WTC11 (cell line): ENCODE results near the gene AFAP1L2. TPM values are rescaled to one million over a fixed set of nuclear protein-coding genes. Genes with fewer than 3 reads are reported as not detected.

ENCODE experiments used
- ATAC-seq: fragments of 200-7000 bp; cut with Tn5 transposase; 2 replicates; pipeline ENCODE4 v1.10.0; 2021; ENCODE audit warnings: mild to moderate bottlenecking, moderate library complexity
- CTCF ChIA-PET: fragments of 300-600 bp; sonication (Branson Sonifier 250); formaldehyde crosslinking; loops from one replicate; lab custom pipeline; 2021; ENCODE audit warnings: antibody characterized with exemption; lab: Charles Lee
- POLR2A ChIA-PET: fragments of 350-600 bp; sonication (Branson Sonifier 250); formaldehyde crosslinking; loops from one replicate; lab custom pipeline; 2021; ENCODE audit warnings: antibody characterized with exemption; lab: Charles Lee
- DNase-seq: peaks from one replicate; pipeline ENCODE4 v3.0.0; 2021; ENCODE audit warnings: low spot score
- H3K27ac Mint-ChIP-seq: 2 replicates; pipeline ENCODE4 v1.8.0; 2021; ENCODE audit warnings: mixed read lengths
- H3K27me3 Mint-ChIP-seq: 2 replicates; pipeline ENCODE4 v1.8.0; 2021; ENCODE audit warnings: low read depth, mild to moderate bottlenecking, moderate library complexity, mixed read lengths
- H3K36me3 Mint-ChIP-seq: 2 replicates; pipeline ENCODE4 v1.8.0; 2021; ENCODE audit warnings: mixed read lengths
- H3K4me1 Mint-ChIP-seq: 2 replicates; pipeline ENCODE4 v1.8.0; 2022; ENCODE audit warnings: mixed read lengths
- H3K4me3 Mint-ChIP-seq: 2 replicates; pipeline ENCODE4 v1.8.0; 2021; ENCODE audit warnings: mild to moderate bottlenecking, moderate library complexity, mixed read lengths
- H3K9me3 Mint-ChIP-seq: 2 replicates; pipeline ENCODE4 v1.8.0; 2021; ENCODE audit warnings: mixed read lengths
- ATF1 ChIP-seq: sonication (generic); formaldehyde crosslinking; IDR thresholded peaks from 2 replicates; pipeline ENCODE4 v1.8.1; 2023; ENCODE audit warnings: mild to moderate bottlenecking, moderate library complexity, missing genetic modification reagents
- ATF3 ChIP-seq: sonication (generic); formaldehyde crosslinking; conservative IDR thresholded peaks from 2 replicates; pipeline ENCODE4 v1.8.1; 2022; ENCODE audit warnings: mild to moderate bottlenecking, missing genetic modification reagents
- CBFB ChIP-seq: sonication (generic); formaldehyde crosslinking; IDR thresholded peaks from 2 replicates; pipeline ENCODE4 v1.8.1; 2022; ENCODE audit warnings: mild to moderate bottlenecking, low read depth, missing genetic modification reagents
- CREB1 ChIP-seq: sonication (generic); formaldehyde crosslinking; IDR thresholded peaks from 2 replicates; pipeline ENCODE4 v1.8.0; 2023; ENCODE audit warnings: mild to moderate bottlenecking, missing genetic modification reagents
- CREM ChIP-seq: sonication (generic); formaldehyde crosslinking; IDR thresholded peaks from 2 replicates; pipeline ENCODE4 v1.8.1; 2022; ENCODE audit warnings: mild to moderate bottlenecking, missing genetic modification reagents, moderate library complexity
- ERG ChIP-seq: fragments of 250-450 bp; sonication (Bioruptor Pico); IDR thresholded peaks from 2 replicates; pipeline ENCODE4 v1.8.0; 2021; ENCODE audit warnings: mild to moderate bottlenecking
- ETV6 ChIP-seq: sonication (generic); formaldehyde crosslinking; IDR thresholded peaks from 2 replicates; pipeline ENCODE4 v1.8.1; 2022; ENCODE audit warnings: mild to moderate bottlenecking, missing genetic modification reagents
- FOXJ3 ChIP-seq: sonication (generic); formaldehyde crosslinking; IDR thresholded peaks from 2 replicates; pipeline ENCODE4 v1.9.0; 2021; ENCODE audit warnings: missing genetic modification reagents, mild to moderate bottlenecking, borderline replicate concordance
- GABPB1 ChIP-seq: sonication (generic); formaldehyde crosslinking; IDR thresholded peaks from 2 replicates; pipeline ENCODE4 v1.8.1; 2023; ENCODE audit warnings: mild to moderate bottlenecking, missing genetic modification reagents
- HMGA2 ChIP-seq: fragments of 250-450 bp; sonication (Bioruptor Pico); IDR thresholded peaks from 2 replicates; pipeline ENCODE4 v1.4.0; 2021; ENCODE audit warnings: mild to moderate bottlenecking, moderate library complexity
- MAX ChIP-seq: sonication (generic); formaldehyde crosslinking; IDR thresholded peaks from 2 replicates; pipeline ENCODE4 v1.8.0; 2022; ENCODE audit warnings: mild to moderate bottlenecking, missing genetic modification reagents
- MLX ChIP-seq: sonication (generic); formaldehyde crosslinking; IDR thresholded peaks from 2 replicates; pipeline ENCODE4 v1.8.1; 2023; ENCODE audit warnings: mild to moderate bottlenecking, missing genetic modification reagents, moderate library complexity
- NFATC4 ChIP-seq: fragments of 250-450 bp; sonication (Bioruptor Pico); IDR thresholded peaks from 2 replicates; pipeline ENCODE4 v1.9.0; 2021; ENCODE audit warnings: mild to moderate bottlenecking
- NFYB ChIP-seq: sonication (generic); formaldehyde crosslinking; conservative IDR thresholded peaks from 2 replicates; pipeline ENCODE4 v1.8.0; 2022; ENCODE audit warnings: low read depth, missing genetic modification reagents
- NR1H2 ChIP-seq: sonication (generic); formaldehyde crosslinking; IDR thresholded peaks from 2 replicates; pipeline ENCODE4 v1.9.0; 2021; ENCODE audit warnings: mild to moderate bottlenecking, moderate library complexity, missing genetic modification reagents
- NR2C2 ChIP-seq: sonication (generic); formaldehyde crosslinking; IDR thresholded peaks from 2 replicates; pipeline ENCODE4 v1.8.0; 2022; ENCODE audit warnings: mild to moderate bottlenecking, missing genetic modification reagents
- NR3C1 ChIP-seq: sonication (generic); formaldehyde crosslinking; conservative IDR thresholded peaks from 2 replicates; pipeline ENCODE4 v1.8.1; 2023; ENCODE audit warnings: low read depth, mild to moderate bottlenecking, missing genetic modification reagents
- PREB ChIP-seq: sonication (generic); formaldehyde crosslinking; IDR thresholded peaks from 2 replicates; pipeline ENCODE4 v1.8.1; 2022; ENCODE audit warnings: mild to moderate bottlenecking, missing genetic modification reagents, moderate library complexity, borderline replicate concordance
- SMAD3 ChIP-seq: sonication (generic); formaldehyde crosslinking; IDR thresholded peaks from 2 replicates; pipeline ENCODE4 v1.8.0; 2022; ENCODE audit warnings: missing genetic modification reagents, mild to moderate bottlenecking, borderline replicate concordance
- SMAD4 ChIP-seq: sonication (generic); formaldehyde crosslinking; IDR thresholded peaks from 2 replicates; pipeline ENCODE4 v1.8.0; 2022; ENCODE audit warnings: mild to moderate bottlenecking, missing genetic modification reagents
- SP1 ChIP-seq: sonication (generic); formaldehyde crosslinking; conservative IDR thresholded peaks from 2 replicates; pipeline ENCODE4 v1.8.1; 2022; ENCODE audit warnings: missing genetic modification reagents
- ZNF121 ChIP-seq: sonication (generic); formaldehyde crosslinking; IDR thresholded peaks from 2 replicates; pipeline ENCODE4 v1.8.0; 2023; ENCODE audit warnings: missing genetic modification reagents
- ZNF138 ChIP-seq: sonication (generic); formaldehyde crosslinking; conservative IDR thresholded peaks from 2 replicates; pipeline ENCODE4 v1.8.1; 2022; ENCODE audit warnings: mild to moderate bottlenecking, moderate library complexity, missing genetic modification reagents
- ZNF317 ChIP-seq: sonication (generic); formaldehyde crosslinking; IDR thresholded peaks from 2 replicates; pipeline ENCODE4 v1.8.1; 2023; ENCODE audit warnings: low read depth, mild to moderate bottlenecking, moderate library complexity, missing genetic modification reagents, borderline replicate concordance
- ZNF416 ChIP-seq: fragments of 250-450 bp; sonication (Bioruptor Pico); IDR thresholded peaks from 2 replicates; pipeline ENCODE4 v1.9.0; 2021; ENCODE audit warnings: mild to moderate bottlenecking, inconsistent platforms
- ZNF423 ChIP-seq: fragments of 250-450 bp; sonication (Bioruptor Pico); IDR thresholded peaks from 2 replicates; pipeline ENCODE4 v2.1.2; 2022; ENCODE audit warnings: mild to moderate bottlenecking, moderate library complexity
- ZNF425 ChIP-seq: fragments of 250-450 bp; sonication (Bioruptor Pico); conservative IDR thresholded peaks from 2 replicates; pipeline ENCODE4 v1.9.0; 2021; ENCODE audit warnings: mild to moderate bottlenecking
- total RNA-seq: library from RNA; stranded (reverse); gene quantifications from 3 replicates; pipeline ENCODE4 v1.2.3, GENCODE V29; 2021

AFAP1L2 gene
- total RNA-seq, 1 experiment from 2014 or later = 5.0 TPM

GRCh38 chr10:114345701-114346100 is 58.6 kb downstream of the AFAP1L2 start:
- ChIA-PET POLR2A (no interaction called here), CTCF (no interaction called here)
- no peaks in the 10 kb centered on the region for H3K27me3 Mint-ChIP-seq
- TF ChIP-seq MAX (CRISPR knock-in tag) (no peak), ATF1 (CRISPR knock-in tag) (no peak), HMGA2 (no peak), NFYB (no peak), CBFB (CRISPR knock-in tag) (no peak), GABPB1 (CRISPR knock-in tag) (no peak), PREB (CRISPR knock-in tag) (no peak), FOXJ3 (CRISPR knock-in tag) (no peak), ETV6 (CRISPR knock-in tag) (no peak), CREM (no peak), ERG (CRISPR knock-in tag) (no peak), SMAD4 (CRISPR knock-in tag) (no peak), NR3C1 (CRISPR knock-in tag) (no peak)
- H3K4me3 Mint-ChIP-seq = no peak overlapping the region
- H3K36me3 Mint-ChIP-seq = no peaks in the 10 kb centered on the region
- H3K4me1 Mint-ChIP-seq = peaks cover 28% of the 10 kb centered on the region
- no peaks in the 10 kb centered on the region for H3K9me3 Mint-ChIP-seq
- DNase-seq (no peak), ATAC-seq (no peak)
- H3K27ac Mint-ChIP-seq = no peak overlapping the region

GRCh38 chr10:114343623-114344505 is 60.4 kb downstream of the AFAP1L2 start:
- Mint-ChIP-seq H3K27me3 (no peaks in the 10 kb centered on the region), H3K36me3 (no peaks in the 10 kb centered on the region), H3K4me3 (no peak overlapping the region), H3K4me1 (peaks cover 16% of the 10 kb centered on the region), H3K9me3 (no peaks in the 10 kb centered on the region), H3K27ac (peak overlapping the region; percentile 38)
- no peak for DNase-seq
- ChIA-PET CTCF (interaction anchor here (1.6 to 4.5 kb wide), 3 partner anchors 10 to 59 kb away, joined by 5 to 25 read pairs (median 5); no protein-coding TSS in a partner anchor), POLR2A (no interaction called here)
- TF ChIP-seq ZNF121 (CRISPR knock-in tag) = no peak
- TF ChIP-seq ATF3 = no peak
- TF ChIP-seq SP1 = no peak
- no peak for TF ChIP-seq ZNF317 (CRISPR knock-in tag)
- no peak for TF ChIP-seq NR2C2
- no peak for TF ChIP-seq NFYB
- no peak for TF ChIP-seq NR1H2
- no peak for ATAC-seq

- DNase-seq (no peak), ATAC-seq (no peak)
- Mint-ChIP-seq H3K27me3 (no peaks in the 10 kb centered on the region), H3K36me3 (no peaks in the 10 kb centered on the region), H3K9me3 (no peaks in the 10 kb centered on the region), H3K27ac (no peak overlapping the region), H3K4me1 (peaks cover 25% of the 10 kb centered on the region), H3K4me3 (no peak overlapping the region)
- CTCF ChIA-PET = interaction anchor here (1.1 to 4.5 kb wide), 4 partner anchors 9 to 116 kb away, joined by 5 to 25 read pairs (median 5); no protein-coding TSS in a partner anchor
- POLR2A ChIA-PET = no interaction called here
- TF ChIP-seq ZNF416 (CRISPR knock-in tag) (no peak), MLX (CRISPR knock-in tag) (no peak), ZNF425 (CRISPR knock-in tag) (no peak), ZNF138 (no peak), NFATC4 (CRISPR knock-in tag) (no peak), PREB (CRISPR knock-in tag) (no peak), ETV6 (CRISPR knock-in tag) (no peak), SMAD3 (CRISPR knock-in tag) (no peak), CREB1 (no peak), ZNF423 (no peak)
Measured at GRCh38 chr10:114342976-114343375, 61.3 kb downstream of the AFAP1L2 start.
